Left cardiac atrium (tissue), 2 donors: ENCODE results near the gene IGLL1. TPM values are rescaled to one million over a fixed set of nuclear protein-coding genes. Genes with fewer than 3 reads are reported as not detected.

Experiments
- total RNA-seq, 2 donors: library from RNA; stranded (reverse); fragmentation: NEBNext Ultra II Directional; extraction: Animal tissue kit (Norgen Biotek cat#: 25700); gene quantifications; one replicate each; pipeline ENCODE4 v1.2.1, GENCODE V29; 2021
- donor health status: DM: no; HTN: yes; CAD: no; lungs with severe emphysema.
- donor health status: DM: yes; HTN: yes; CAD: no.

IGLL1 gene
- total RNA-seq, 2 donors from 2014 or later: not detected

Other genes starting within 250 kb of the IGLL1 start
- gene DRICH1, start 52.0 kb upstream of the IGLL1 start, total RNA-seq: not detected
- under 1 TPM in 1 of 2 donors, not detected in 1; 0.44 TPM for gene RGL4, start 110.7 kb upstream of the IGLL1 start, total RNA-seq
- gene ZNF70, start 170.8 kb upstream of the IGLL1 start, total RNA-seq: 1 to 10 TPM; 4.9 to 5.6 TPM
- 1 to 10 TPM in 1 of 2 donors, under 1 TPM in 1; 0.53 to 1.3 TPM for gene VPREB3, start 174.1 kb upstream of the IGLL1 start, total RNA-seq
- gene C22orf15, start 182.7 kb upstream of the IGLL1 start, total RNA-seq: not detected
- gene CHCHD10, start 187.7 kb upstream of the IGLL1 start, total RNA-seq: 1,000 to 10,000 TPM in 1 of 2 donors, 100 to 1,000 TPM in 1; 958 to 1,106 TPM
- gene MMP11, start 192.6 kb upstream of the IGLL1 start, total RNA-seq: 10 to 100 TPM in 1 of 2 donors, 1 to 10 TPM in 1; 5.6 to 10.0 TPM
- 10 to 100 TPM; 46.6 to 54.8 TPM for gene SMARCB1, start 206.7 kb upstream of the IGLL1 start, total RNA-seq